HL-60 (cell line): Measurements from ENCODE around the gene PCCB.
"Not testable (repeated sequence)": the region's sequence is repeated elsewhere in the genome, so short reads cannot be mapped to it uniquely, and the experiment has no call there.

Experiments used
- DNase-seq, 2 experiments: peaks; one replicate each; pipeline ENCODE4 v3.0.0-alpha.2; 2010 to 2020; ENCODE audit warnings: low read depth in 1 of 2, low spot score in 1 of 2
- H3K27ac ChIP-seq: fragments of 250-450 bp; sonication (Bioruptor Pico); replicated peaks from 2 replicates; pipeline ENCODE4 v1.5.1; 2020; ENCODE audit warnings: mild to moderate bottlenecking, moderate library complexity
- H3K27me3 ChIP-seq: fragments of 250-450 bp; sonication (Bioruptor Pico); 2 replicates; pipeline ENCODE4 v1.5.1; 2021; ENCODE audit warnings: mild to moderate bottlenecking, moderate library complexity; ENCODE audit not compliant: insufficient read depth, poor library complexity, severe bottlenecking
- H3K4me3 ChIP-seq: replicated peaks from 2 replicates; pipeline ENCODE4 v1.5.1; 2011; ENCODE audit warnings: mild to moderate bottlenecking, control low read depth, low read length; ENCODE audit not compliant: insufficient read depth
- CTCF ChIP-seq: IDR thresholded peaks from one replicate; pipeline ENCODE4 v1.5.1; 2011; ENCODE audit warnings: low read length, control low read depth, inconsistent platforms; ENCODE audit not compliant: insufficient read depth
- GABPA ChIP-seq: IDR thresholded peaks from 2 replicates; pipeline ENCODE4 v1.6.1; 2012; ENCODE audit warnings: low read depth
- POLR2AphosphoS5 ChIP-seq: IDR thresholded peaks from 2 replicates; pipeline ENCODE4 v1.6.1; 2012; ENCODE audit warnings: low read depth
- REST ChIP-seq: IDR thresholded peaks from 2 replicates; pipeline ENCODE4 v1.6.1; 2012; ENCODE audit warnings: low read depth; ENCODE audit not compliant: insufficient replicate concordance
- SPI1 ChIP-seq: IDR thresholded peaks from 2 replicates; pipeline ENCODE4 v1.6.1; 2012; ENCODE audit warnings: low read depth, mild to moderate bottlenecking, borderline replicate concordance

PCCB gene

GRCh38 chr3:136353461-136353860, 103.3 kb downstream of the PCCB start:
- no peak for DNase-seq
- H3K4me3 ChIP-seq: no peak overlapping the region
- H3K27ac ChIP-seq: no peak overlapping the region
- H3K27me3 ChIP-seq: no peaks in the 10 kb centered on the region
- TF ChIP-seq SPI1 (no peak), GABPA (no peak), POLR2AphosphoS5 (no peak), REST (no peak), CTCF (no peak)

- Histone ChIP-seq H3K4me3 (no peak overlapping the region), H3K27ac (no peak overlapping the region), H3K27me3 (no peaks in the 10 kb centered on the region)
- DNase-seq: no peak
- TF ChIP-seq POLR2AphosphoS5 (no peak), GABPA (no peak), CTCF (no peak), REST (no peak), SPI1 (no peak)
Observed at GRCh38 chr3:136366289-136366688, 116.1 kb downstream of the PCCB start.

- H3K4me3 ChIP-seq, DNase-seq, H3K27me3 ChIP-seq, H3K27ac ChIP-seq: not testable (repeated sequence)
Observed at GRCh38 chr3:136375800-136376199, 125.7 kb downstream of the PCCB start.

GRCh38 chr3:136377508-136377907, 127.4 kb downstream of the PCCB start:
- no peak for TF ChIP-seq GABPA
- no peak for TF ChIP-seq CTCF
- TF ChIP-seq POLR2AphosphoS5: no peak
- no peak for TF ChIP-seq REST
- no peak for TF ChIP-seq SPI1
- no peak overlapping the region for H3K4me3 ChIP-seq
- no peak for DNase-seq
- H3K27ac ChIP-seq: no peak overlapping the region
- H3K27me3 ChIP-seq: no peaks in the 10 kb centered on the region
